ENCODE data around the gene UBL4B.
A peak's percentile ranks its signal among the peaks of the same experiment; 100 is the strongest.

Gene UBL4B, protein sequence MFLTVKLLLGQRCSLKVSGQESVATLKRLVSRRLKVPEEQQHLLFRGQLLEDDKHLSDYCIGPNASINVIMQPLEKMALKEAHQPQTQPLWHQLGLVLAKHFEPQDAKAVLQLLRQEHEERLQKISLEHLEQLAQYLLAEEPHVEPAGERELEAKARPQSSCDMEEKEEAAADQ

DNA sequence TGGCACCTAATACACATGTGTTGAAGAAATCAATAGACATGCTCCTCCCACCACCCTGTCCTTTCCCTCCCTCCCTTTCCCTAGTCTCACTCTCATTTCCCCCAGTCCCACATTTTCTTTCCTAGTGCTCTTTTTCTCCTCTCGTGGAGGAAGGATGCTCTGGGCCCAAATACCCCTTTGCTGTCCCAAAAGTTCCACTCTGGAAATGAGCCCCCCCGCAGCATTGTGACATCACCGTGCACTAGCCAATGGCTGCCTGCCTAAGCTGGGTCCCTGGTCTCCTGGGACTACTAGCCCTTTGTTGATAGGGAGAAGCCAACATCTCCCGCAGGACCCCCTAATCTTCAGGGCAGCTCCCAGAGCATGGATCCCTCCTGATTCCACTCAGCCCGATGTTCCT lies at the start of gene UBL4B:
Gene UBL4B (plus strand): TSS at position 301 of the 400 bp plus-strand sequence. CDS start 92 bp downstream, at position 393.
- H3K4me3 ChIP-seq (ENCODE audit: insufficient read length, low read depth): no peak within 1 kb of the TSS
- no peak within 1 kb of the TSS for H3K9ac ChIP-seq (ENCODE audit: insufficient read length, low read depth)
- no peak for DNase-seq (ENCODE audit: low read depth, low spot score)
- peaks cover 13% of the 10 kb centered on the region for H3K4me1 ChIP-seq (ENCODE audit: insufficient read depth, insufficient read length)
- H3K9me3 ChIP-seq (ENCODE audit: insufficient read depth, low read length): no peaks in the 10 kb centered on the region
- no peak for TF ChIP-seq SUZ12 (IDR thresholded peaks at IDR 0.05; ENCODE audit: extremely low read depth, insufficient read depth, insufficient read length)
- no peak for TF ChIP-seq YY1 (IDR thresholded peaks at IDR 0.05; ENCODE audit: insufficient read depth, insufficient read length)
- no peak for TF ChIP-seq ZNF274 (IDR thresholded peaks at IDR 0.05; ENCODE audit: low read depth, low read length)
- no peaks in the 10 kb centered on the region for H3K27me3 ChIP-seq (ENCODE audit: insufficient read depth, insufficient read length)
- no peaks in the 10 kb centered on the region for H3K36me3 ChIP-seq (ENCODE audit: insufficient read depth, insufficient read length, low read length)

DNA sequence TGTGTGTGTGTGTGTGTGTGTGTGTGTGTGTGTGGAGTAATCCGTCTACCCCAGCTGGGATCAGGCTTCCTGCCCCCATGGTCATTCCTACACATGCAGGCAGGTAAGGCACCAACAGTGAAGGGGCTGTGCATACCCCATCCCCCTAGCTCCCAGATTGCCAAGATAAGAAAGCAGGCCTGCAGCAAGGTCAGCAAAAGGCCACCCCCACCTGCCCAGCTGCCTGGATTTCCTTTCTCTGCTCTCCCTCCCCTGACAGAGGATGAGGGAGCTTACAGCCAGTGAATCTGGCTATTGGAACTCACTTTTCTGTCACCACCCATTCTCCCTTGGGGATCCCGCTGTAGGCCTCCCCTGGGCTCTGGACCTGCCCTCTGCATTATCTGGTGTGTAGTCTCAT lies 49.6 kb upstream of the UBL4B start:
- Histone ChIP-seq H3K4me1 (ENCODE audit: insufficient read depth, insufficient read length) (peaks cover 11% of the 10 kb centered on the region), H3K9ac (ENCODE audit: insufficient read length, low read depth) (no peak overlapping the region), H3K27me3 (ENCODE audit: insufficient read depth, insufficient read length) (peaks cover 28% of the 10 kb centered on the region), H3K36me3 (ENCODE audit: insufficient read depth, insufficient read length, low read length) (peaks cover 37% of the 10 kb centered on the region), H3K9me3 (ENCODE audit: insufficient read depth, low read length) (no peaks in the 10 kb centered on the region), H3K4me3 (ENCODE audit: insufficient read length, low read depth) (no peak overlapping the region)
- no peak for TF ChIP-seq SUZ12 (IDR thresholded peaks at IDR 0.05; ENCODE audit: extremely low read depth, insufficient read depth, insufficient read length)
- no peak for TF ChIP-seq ZNF274 (IDR thresholded peaks at IDR 0.05; ENCODE audit: low read depth, low read length)
- no peak for TF ChIP-seq YY1 (IDR thresholded peaks at IDR 0.05; ENCODE audit: insufficient read depth, insufficient read length)
- DNase-seq (ENCODE audit: low read depth, low spot score): no peak

DNA sequence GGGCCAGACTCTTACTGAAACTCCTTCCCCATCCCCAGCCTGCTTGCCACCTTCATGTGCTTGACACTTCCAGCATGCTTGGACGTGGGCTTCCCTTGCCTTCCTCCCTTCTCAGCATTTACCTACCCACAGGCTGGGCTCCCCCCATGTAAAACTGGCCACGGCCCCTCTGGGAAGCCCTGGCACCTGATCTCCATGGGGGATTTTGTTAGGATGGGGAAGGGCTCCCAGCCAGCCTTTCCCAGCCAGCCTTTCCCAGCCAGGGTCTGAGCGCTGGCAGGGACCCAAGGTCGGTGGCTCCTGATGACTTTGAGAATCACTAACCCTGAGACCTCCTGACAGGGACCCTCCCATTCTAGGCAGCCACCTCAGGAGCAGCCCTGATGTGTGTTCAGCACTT lies 48.5 kb upstream of the UBL4B start:
- peaks cover 39% of the 10 kb centered on the region for H3K27me3 ChIP-seq (ENCODE audit: insufficient read depth, insufficient read length)
- TF ChIP-seq ZNF274 (IDR thresholded peaks at IDR 0.05; ENCODE audit: low read depth, low read length) (no peak), YY1 (IDR thresholded peaks at IDR 0.05; ENCODE audit: insufficient read depth, insufficient read length) (no peak), SUZ12 (IDR thresholded peaks at IDR 0.05; ENCODE audit: extremely low read depth, insufficient read depth, insufficient read length) (no peak)
- H3K9me3 ChIP-seq (ENCODE audit: insufficient read depth, low read length): no peaks in the 10 kb centered on the region
- peaks cover 30% of the 10 kb centered on the region for H3K36me3 ChIP-seq (ENCODE audit: insufficient read depth, insufficient read length, low read length)
- DNase-seq (ENCODE audit: low read depth, low spot score): no peak
- H3K9ac ChIP-seq (ENCODE audit: insufficient read length, low read depth): no peak overlapping the region
- H3K4me1 ChIP-seq (ENCODE audit: insufficient read depth, insufficient read length): peaks cover 16% of the 10 kb centered on the region
- no peak overlapping the region for H3K4me3 ChIP-seq (ENCODE audit: insufficient read length, low read depth)

DNA sequence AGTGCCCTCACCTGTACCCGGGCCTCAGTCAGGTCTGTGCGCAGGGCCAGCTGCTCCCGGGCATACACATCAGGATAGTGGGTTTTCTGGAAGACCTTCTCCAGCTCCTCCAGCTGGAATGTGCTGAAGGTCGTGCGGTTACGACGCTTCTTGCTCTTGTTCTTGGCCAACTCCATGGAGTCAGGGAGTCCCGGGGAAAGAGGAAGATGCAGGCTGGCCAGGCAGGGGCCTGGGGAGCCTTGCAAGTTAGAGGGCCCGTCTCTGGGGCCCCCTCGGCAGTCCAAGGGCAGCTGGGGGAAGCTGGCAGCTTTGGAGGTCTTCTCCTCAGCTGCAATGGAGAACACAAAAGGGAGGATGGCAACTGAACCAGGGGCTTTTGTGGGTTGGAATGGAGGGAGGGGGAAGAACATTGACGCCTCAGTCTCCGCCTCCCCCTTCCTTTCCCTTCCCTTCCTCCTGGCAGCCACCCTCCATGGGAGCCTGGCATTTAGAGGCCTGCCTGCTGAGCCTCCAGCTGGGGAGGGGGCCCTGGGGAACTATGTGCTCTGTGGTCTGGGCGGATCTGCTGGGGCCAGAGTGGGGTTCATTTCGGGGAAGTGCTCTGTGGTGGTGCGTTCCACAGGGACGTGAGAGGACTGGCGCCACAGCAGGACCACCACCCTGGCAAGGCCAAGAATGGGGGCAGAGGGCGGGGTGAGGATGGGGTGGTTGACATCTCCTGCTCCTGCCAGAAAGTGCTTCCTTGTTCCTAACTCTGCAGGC lies 47.5 kb upstream of the UBL4B start:
- H3K4me3 ChIP-seq (ENCODE audit: insufficient read length, low read depth): no peak overlapping the region
- H3K27me3 ChIP-seq (ENCODE audit: insufficient read depth, insufficient read length): peaks cover 49% of the 10 kb centered on the region

DNA sequence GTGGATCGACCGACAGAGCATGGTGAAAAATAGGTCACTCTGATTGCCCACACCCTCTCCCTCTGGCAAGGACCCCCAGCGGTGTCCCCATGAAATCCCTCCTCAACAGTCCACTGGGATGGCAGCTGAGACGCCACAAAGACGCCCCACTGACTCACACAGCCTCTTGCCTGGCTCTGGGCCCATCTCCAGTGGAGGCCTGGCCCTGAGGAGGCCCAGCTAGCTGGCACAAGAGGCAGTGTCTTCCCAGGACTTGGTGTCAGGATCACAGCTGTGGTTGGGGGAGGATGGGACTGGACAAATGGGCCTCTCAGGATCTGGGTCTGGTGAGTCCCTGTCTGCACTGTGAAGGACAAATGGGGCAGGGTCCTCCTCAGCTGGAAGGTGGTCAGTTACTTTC lies 46.4 kb upstream of the UBL4B start:
- Histone ChIP-seq H3K9ac (ENCODE audit: insufficient read length, low read depth) (no peak overlapping the region), H3K9me3 (ENCODE audit: insufficient read depth, low read length) (no peaks in the 10 kb centered on the region), H3K4me3 (ENCODE audit: insufficient read length, low read depth) (no peak overlapping the region), H3K27me3 (ENCODE audit: insufficient read depth, insufficient read length) (peaks cover 59% of the 10 kb centered on the region), H3K4me1 (ENCODE audit: insufficient read depth, insufficient read length) (peaks cover 25% of the 10 kb centered on the region), H3K36me3 (ENCODE audit: insufficient read depth, insufficient read length, low read length) (peaks cover 19% of the 10 kb centered on the region)
- TF ChIP-seq ZNF274 (IDR thresholded peaks at IDR 0.05; ENCODE audit: low read depth, low read length) (no peak), YY1 (IDR thresholded peaks at IDR 0.05; ENCODE audit: insufficient read depth, insufficient read length) (no peak), SUZ12 (IDR thresholded peaks at IDR 0.05; ENCODE audit: extremely low read depth, insufficient read depth, insufficient read length) (no peak)
- no peak for DNase-seq (ENCODE audit: low read depth, low spot score)

More for the DNA sequence above, 47.5 kb upstream of the UBL4B start:
- no peak for TF ChIP-seq SUZ12 (IDR thresholded peaks at IDR 0.05; ENCODE audit: extremely low read depth, insufficient read depth, insufficient read length)
- TF ChIP-seq YY1 (IDR thresholded peaks at IDR 0.05; ENCODE audit: insufficient read depth, insufficient read length): no peak
- no peak for TF ChIP-seq ZNF274 (IDR thresholded peaks at IDR 0.05; ENCODE audit: low read depth, low read length)
- Histone ChIP-seq H3K4me1 (ENCODE audit: insufficient read depth, insufficient read length) (peaks cover 23% of the 10 kb centered on the region), H3K36me3 (ENCODE audit: insufficient read depth, insufficient read length, low read length) (peaks cover 30% of the 10 kb centered on the region), H3K9ac (ENCODE audit: insufficient read length, low read depth) (no peak overlapping the region), H3K9me3 (ENCODE audit: insufficient read depth, low read length) (no peaks in the 10 kb centered on the region)
- DNase-seq (ENCODE audit: low read depth, low spot score): no peak

DNA sequence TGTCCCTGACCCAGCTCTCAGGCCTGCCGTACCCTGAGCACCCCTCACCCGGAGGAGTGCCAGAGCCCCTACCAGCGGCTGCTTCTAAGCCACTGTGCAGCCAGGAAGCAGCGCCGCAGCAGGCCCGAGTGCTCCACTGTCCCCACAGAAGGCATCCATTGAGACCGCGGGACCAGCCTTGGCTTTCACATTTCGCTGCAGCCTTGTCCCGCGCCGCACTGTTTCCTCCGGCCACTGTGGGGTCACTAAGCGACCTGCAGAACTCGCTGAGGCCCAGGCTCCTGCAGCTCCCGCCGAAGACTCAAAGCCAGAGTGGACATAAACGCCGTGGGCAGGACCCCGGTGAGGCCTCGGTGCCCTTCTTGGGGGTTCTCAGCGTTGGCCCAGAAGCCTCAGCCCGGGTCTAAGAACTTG lies 44.8 kb upstream of the UBL4B start:
- Histone ChIP-seq H3K27me3 (ENCODE audit: insufficient read depth, insufficient read length) (peaks cover 76% of the 10 kb centered on the region), H3K36me3 (ENCODE audit: insufficient read depth, insufficient read length, low read length) (peaks cover 5% of the 10 kb centered on the region), H3K4me3 (ENCODE audit: insufficient read length, low read depth) (peak overlapping the region; percentile 25), H3K9me3 (ENCODE audit: insufficient read depth, low read length) (no peaks in the 10 kb centered on the region), H3K9ac (ENCODE audit: insufficient read length, low read depth) (peak overlapping the region; percentile 74), H3K4me1 (ENCODE audit: insufficient read depth, insufficient read length) (peaks cover 28% of the 10 kb centered on the region)
- no peak for TF ChIP-seq YY1 (IDR thresholded peaks at IDR 0.05; ENCODE audit: insufficient read depth, insufficient read length)
- no peak for TF ChIP-seq SUZ12 (IDR thresholded peaks at IDR 0.05; ENCODE audit: extremely low read depth, insufficient read depth, insufficient read length)
- no peak for TF ChIP-seq ZNF274 (IDR thresholded peaks at IDR 0.05; ENCODE audit: low read depth, low read length)
- DNase-seq (ENCODE audit: low read depth, low spot score): no peak

DNA sequence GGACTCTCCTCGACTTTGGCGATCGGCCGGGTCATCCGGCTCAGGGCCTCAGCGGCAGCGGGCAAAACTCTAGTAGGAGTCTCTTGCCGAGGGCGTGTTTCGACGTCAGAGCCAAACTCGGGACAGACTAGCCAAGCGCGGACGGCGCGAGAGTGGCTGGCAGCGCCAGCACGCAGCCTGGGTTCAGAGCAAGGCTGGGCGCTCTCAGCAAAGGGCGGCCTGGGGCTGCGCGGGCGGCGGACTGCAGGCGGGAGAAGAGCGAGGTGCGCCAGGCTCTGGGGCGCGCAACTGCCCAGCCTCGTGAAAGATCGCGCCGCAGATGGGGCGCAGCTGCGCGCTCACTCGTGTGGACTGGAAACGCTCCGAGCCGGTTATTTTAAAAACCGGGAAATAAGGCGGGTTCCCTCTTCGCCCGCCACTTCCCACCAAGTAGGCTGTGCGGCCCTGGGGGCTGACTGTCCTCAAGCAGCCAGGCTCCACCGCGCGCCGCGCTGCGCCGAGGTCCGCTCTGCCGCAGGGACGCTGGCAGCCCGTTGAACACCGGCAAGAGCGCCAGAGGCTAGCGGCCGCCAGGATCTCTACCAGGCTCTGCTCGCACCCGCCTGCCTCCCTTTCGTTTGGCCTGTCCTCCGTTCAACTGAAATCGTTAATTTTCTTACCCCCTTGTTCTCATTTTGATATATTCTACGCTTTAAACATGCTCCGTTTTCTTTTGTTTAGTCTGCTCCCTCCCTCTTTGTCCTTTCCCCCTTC lies 44.2 kb upstream of the UBL4B start:
- Histone ChIP-seq H3K4me3 (ENCODE audit: insufficient read length, low read depth) (peak overlapping the region; percentile 25), H3K36me3 (ENCODE audit: insufficient read depth, insufficient read length, low read length) (peaks cover 3% of the 10 kb centered on the region), H3K9ac (ENCODE audit: insufficient read length, low read depth) (peak overlapping the region; percentile 74), H3K9me3 (ENCODE audit: insufficient read depth, low read length) (no peaks in the 10 kb centered on the region), H3K4me1 (ENCODE audit: insufficient read depth, insufficient read length) (peaks cover 28% of the 10 kb centered on the region), H3K27me3 (ENCODE audit: insufficient read depth, insufficient read length) (peaks cover 81% of the 10 kb centered on the region)
- TF ChIP-seq YY1 (IDR thresholded peaks at IDR 0.05; ENCODE audit: insufficient read depth, insufficient read length): no peak
- peak; percentile 96 for TF ChIP-seq SUZ12 (IDR thresholded peaks at IDR 0.05; ENCODE audit: extremely low read depth, insufficient read depth, insufficient read length)
- DNase-seq (ENCODE audit: low read depth, low spot score): no peak

All from NT2/D1 (cell line).